22Rv1 (cell line): ENCODE results near the gene STK17A.
A peak's percentile ranks its signal among the peaks of the same experiment; 100 is the strongest.

Source experiments
- H3K27ac ChIP-seq: fragments of 450-650 bp; 2 replicates; pipeline ENCODE4 v1.5.1; 2017
- ZFX ChIP-seq: fragments of 450-650 bp; IDR thresholded peaks from 2 replicates; pipeline ENCODE4 v1.6.1; 2017; ENCODE audit warnings: antibody characterized with exemption, borderline replicate concordance
- TF ChIP-seq, protein P1 (sequence below): fragments of 450-650 bp; IDR thresholded peaks from 2 replicates; pipeline ENCODE4 v1.5.1; 2017; ENCODE audit warnings: mild to moderate bottlenecking

Gene STK17A

DNA sequence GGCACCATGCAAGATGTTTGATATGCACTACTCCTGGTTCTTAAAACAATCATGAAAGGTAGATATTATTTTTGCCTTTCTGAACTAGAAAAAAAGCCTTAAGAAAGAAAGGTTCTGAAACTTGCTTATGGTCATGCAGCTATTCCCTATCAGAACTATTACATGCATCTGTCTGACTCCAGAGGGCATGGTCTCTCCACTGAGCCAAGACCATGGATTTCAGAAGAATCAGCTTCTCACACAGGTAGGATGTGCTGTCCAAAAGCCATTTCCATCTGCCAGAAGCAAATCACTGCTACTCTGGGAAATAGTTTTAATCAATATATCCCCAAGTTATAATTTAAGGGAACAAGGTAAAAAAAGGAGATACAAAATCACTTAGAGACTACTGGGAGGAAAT, 69.5 kb downstream of the STK17A start:
- no peak for TF ChIP-seq ZFX
- TF ChIP-seq, protein P1, sequence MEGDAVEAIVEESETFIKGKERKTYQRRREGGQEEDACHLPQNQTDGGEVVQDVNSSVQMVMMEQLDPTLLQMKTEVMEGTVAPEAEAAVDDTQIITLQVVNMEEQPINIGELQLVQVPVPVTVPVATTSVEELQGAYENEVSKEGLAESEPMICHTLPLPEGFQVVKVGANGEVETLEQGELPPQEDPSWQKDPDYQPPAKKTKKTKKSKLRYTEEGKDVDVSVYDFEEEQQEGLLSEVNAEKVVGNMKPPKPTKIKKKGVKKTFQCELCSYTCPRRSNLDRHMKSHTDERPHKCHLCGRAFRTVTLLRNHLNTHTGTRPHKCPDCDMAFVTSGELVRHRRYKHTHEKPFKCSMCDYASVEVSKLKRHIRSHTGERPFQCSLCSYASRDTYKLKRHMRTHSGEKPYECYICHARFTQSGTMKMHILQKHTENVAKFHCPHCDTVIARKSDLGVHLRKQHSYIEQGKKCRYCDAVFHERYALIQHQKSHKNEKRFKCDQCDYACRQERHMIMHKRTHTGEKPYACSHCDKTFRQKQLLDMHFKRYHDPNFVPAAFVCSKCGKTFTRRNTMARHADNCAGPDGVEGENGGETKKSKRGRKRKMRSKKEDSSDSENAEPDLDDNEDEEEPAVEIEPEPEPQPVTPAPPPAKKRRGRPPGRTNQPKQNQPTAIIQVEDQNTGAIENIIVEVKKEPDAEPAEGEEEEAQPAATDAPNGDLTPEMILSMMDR, result no peak
- no peak overlapping the region for H3K27ac ChIP-seq

DNA sequence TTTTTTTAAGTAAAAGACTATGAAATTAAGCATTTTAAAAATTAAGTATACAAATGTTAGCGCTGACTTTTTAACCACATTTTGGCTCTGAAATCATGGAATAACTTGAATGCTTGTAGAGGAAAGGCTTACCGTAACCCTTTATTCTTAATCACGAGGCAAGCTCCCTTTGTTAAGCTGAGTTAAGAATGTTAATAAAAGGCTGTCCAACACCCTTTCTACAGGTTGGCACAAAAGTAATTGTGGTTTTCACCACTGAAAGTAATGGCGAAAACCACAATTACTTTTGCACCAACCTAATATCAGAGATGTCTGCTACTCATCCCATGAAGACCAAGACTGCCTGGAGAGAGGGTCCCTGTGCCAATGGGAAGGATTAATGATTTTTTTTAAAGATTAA, 70.6 kb downstream of the STK17A start:
- no peak overlapping the region for H3K27ac ChIP-seq
- TF ChIP-seq, protein P1, result no peak
- TF ChIP-seq ZFX, result no peak

DNA sequence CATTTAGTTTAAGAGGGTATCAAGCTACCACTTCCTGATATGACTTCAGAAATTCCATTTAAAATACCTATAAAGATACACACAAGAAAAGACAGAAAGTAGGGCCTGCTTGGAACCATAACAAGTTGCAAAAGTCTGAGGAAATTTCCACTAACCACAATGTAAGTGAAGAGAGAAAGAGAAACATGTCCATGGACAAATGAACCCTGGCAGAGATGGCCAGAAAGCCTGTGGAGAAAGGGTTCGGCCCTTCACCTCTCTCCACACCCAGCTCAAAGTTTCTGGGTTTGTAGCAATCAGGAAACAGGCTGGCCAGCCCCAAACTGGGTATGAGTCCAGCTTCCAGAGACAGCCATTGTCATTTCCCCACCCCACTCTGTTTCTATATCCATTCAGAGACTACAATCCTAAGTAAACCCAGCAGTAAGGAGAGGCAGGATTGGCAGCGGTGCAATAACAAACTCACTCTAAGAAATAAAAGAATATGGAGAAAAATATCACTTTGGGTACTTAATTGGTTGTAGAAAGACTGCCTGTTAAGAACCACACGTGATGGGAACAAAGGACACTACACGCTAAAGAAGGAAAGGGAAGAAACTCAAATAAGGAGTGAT, 71.1 kb downstream of the STK17A start:
- no peak overlapping the region for H3K27ac ChIP-seq
- TF ChIP-seq ZFX, result no peak
- TF ChIP-seq, protein P1, result no peak

DNA sequence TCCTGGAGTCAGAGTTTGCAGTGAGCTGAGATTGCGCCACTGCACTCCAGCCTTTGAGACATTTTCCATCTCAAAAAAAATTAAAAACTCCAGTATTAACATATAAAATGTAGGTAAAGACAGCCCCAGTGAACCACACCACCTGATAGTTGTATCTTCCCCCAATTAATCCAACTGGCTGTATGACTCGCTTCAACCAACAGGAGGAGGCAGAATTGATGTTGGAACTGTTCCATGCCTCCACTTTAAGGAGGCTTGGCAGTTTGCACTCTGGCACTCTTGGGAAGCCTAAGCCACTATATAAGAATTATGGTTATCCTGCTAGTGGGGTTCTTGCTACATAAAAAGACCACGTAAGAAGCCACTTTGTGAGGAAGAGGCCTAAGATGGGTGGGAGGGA, 72.7 kb downstream of the STK17A start:
- no peak overlapping the region for H3K27ac ChIP-seq
- no peak for TF ChIP-seq ZFX
- TF ChIP-seq, protein P1, result 0 out of 2 replicates have a peak, but pooled peaks have one; percentile 12

DNA sequence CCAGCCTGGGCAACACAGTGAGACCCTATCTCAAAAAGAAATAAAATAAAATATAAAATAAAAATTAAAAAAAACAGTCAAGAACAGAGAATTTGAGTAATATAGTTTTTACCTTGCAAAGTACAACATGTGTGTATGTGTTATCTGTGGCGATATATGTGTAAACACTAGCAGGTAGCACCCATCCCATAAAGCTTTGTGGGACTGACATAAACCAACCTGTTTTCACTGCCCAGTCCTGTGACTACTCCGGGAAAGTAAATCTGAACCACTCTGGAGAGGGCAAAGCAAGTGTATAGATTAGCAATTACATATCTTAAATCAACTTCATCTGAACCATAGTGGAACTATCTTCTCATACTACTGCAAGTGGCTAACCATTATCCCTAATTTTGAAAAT, 74.1 kb downstream of the STK17A start:
- TF ChIP-seq ZFX, result no peak
- TF ChIP-seq, protein P1, result no peak

DNA sequence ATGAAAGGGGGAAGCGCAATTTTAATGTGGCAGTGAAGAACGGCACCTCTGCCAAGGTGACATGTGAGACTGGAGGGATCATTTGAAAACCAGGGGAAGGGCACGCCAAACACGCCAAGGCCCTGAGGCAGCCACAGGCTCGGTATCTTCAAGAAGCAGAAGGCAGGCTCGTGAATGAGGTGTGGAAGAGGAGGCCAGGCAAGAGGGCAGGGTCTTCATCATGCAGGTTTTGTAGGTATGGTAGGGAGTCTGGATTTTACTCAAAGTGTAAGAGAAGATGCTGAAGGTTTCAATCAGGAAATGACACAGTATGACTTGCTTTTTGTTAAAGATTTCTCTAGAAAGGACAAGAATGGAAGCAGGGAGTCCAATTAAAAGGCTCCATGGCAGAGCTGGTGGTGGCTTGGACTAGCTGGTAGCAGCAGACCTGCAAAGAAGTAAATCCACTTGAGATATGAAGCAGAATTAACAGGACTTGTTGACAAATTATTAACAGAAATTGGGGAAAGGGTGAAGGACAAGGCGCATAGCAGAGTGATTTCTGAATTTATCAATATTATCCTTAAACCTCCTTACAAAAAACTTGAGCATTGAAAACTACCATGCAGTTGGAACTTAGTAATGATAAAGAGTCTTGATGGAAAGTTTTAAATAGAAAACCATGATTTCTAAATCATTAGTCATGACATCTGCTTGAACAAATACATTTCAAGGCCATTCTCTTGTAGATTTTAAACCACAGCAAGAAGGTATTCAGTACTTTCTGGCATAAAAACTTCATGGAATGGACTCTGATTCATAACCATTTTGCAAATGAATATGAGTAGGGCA, 76.0 kb downstream of the STK17A start:
- TF ChIP-seq ZFX, result no peak
- TF ChIP-seq, protein P1, result no peak
- H3K27ac ChIP-seq, result no peak overlapping the region

More for the DNA sequence above, 74.1 kb downstream of the STK17A start:
- no peak overlapping the region for H3K27ac ChIP-seq

DNA sequence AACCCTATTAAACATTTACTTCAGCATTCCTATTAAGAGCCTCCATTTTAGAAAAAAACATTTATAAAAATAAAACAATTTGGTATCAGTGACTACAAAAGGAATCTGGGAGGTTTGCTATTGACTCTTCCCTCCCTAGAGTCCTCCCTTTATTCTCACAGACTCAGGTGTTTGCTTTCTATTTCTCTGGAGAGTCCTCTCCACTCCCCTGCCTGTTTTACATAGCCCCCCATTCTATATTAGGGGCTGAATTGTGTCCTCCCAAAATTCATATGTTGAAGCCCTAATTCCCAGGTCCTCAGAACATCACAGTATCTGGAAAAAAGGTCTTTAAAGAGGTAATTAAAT, 76.6 kb downstream of the STK17A start:
- TF ChIP-seq ZFX, result no peak
- TF ChIP-seq, protein P1, result no peak
- H3K27ac ChIP-seq, result no peak overlapping the region
